Ovary (tissue), 9 donors: ENCODE results near the gene ZNF217. TPM values are rescaled to one million over a fixed set of nuclear protein-coding genes. Genes with fewer than 3 reads are reported as not detected.

Experiments used
- DNase-seq, 5 donors: peaks; one replicate each; pipeline ENCODE4 v3.0.0-alpha.2; 2019 to 2020
- H3K27ac ChIP-seq, 2 donors: fragments of 200-600 bp; one replicate each; pipeline versions ENCODE4 v1.5.1 to v1.8.0; 2019 to 2022
- H3K27me3 ChIP-seq: fragments of 200-600 bp; one replicate; pipeline ENCODE4 v1.8.0; 2022
- H3K36me3 ChIP-seq: fragments of 200-600 bp; sonication (generic); one replicate; pipeline ENCODE4 v1.5.1; 2019
- H3K4me1 ChIP-seq: one replicate; pipeline ENCODE4 v1.8.1; 2013; ENCODE audit warnings: mild to moderate bottlenecking, moderate library complexity; ENCODE audit not compliant: insufficient read depth
- H3K4me3 ChIP-seq: fragments of 200-600 bp; sonication (generic); one replicate; pipeline ENCODE4 v1.5.1; 2017
- H3K9me3 ChIP-seq, 2 donors: fragments of 200-600 bp in 1 of 2; sonication (generic) in 1 of 2; one replicate each; pipeline versions ENCODE4 v1.5.1 to v1.8.1; 2013 to 2019; ENCODE audit warnings: mild to moderate bottlenecking in 1 of 2, moderate library complexity in 1 of 2
- EP300 ChIP-seq: sonication (generic); formaldehyde crosslinking; IDR thresholded peaks from one replicate; pipeline ENCODE4 v1.6.1; 2017; ENCODE audit warnings: antibody characterized with exemption
- POLR2A ChIP-seq: fragments of 450-650 bp; IDR thresholded peaks from one replicate; pipeline ENCODE4 v1.6.1; 2017; ENCODE audit warnings: antibody characterized with exemption, mild to moderate bottlenecking, moderate library complexity
- WGBS, 3 donors: extraction: QIAGEN DNeasy Blood & Tissue Kit in 1 of 3; methylation state at CpG; one replicate each; pipeline versions ENCODE4 v1.1.5 to v1.1.7; 2013 to 2017; 5-methylcytosine and 5-hydroxymethylcytosine counted together
- intact Hi-C, 4 donors: fragments of 100-400 bp; cut with DNase I; formaldehyde crosslinking; loops; one replicate each; pipeline versions ENCODE4 v1.11.0 to v1.15.1; 2022 to 2023
- polyA plus RNA-seq, 2 donors: library from polyadenylated mRNA; stranded (reverse); fragments of 200-250 nt in 1 of 2; fragments of 350-450 nt in 1 of 2; fragmentation: Illumina TruSeq in 1 of 2; extraction: RNeasy Lipid Tissue Mini Kit (QIAGEN cat#74804) in 1 of 2; gene quantifications; one replicate each; pipeline ENCODE4 v1.2.3, GENCODE V29; 2013 to 2014
- total RNA-seq, 7 donors: library from RNA; depleted of rRNA in 2 of 7; stranded (reverse); fragments of >200 nt in 2 of 7; fragmentation: NEBNext Ultra II Directional in 3 of 7; extraction: Animal tissue kit (Norgen Biotek cat#: 25700) in 3 of 7; gene quantifications; one replicate each; pipeline versions ENCODE4 v1.1.0 to v1.2.4, GENCODE V29; 2016 to 2023
- TF ChIP-seq, protein P1 (sequence below), 3 donors: fragments of 450-650 bp in 2 of 3; fragments of 200-600 bp in 1 of 3; IDR thresholded peaks; one replicate each; pipeline versions ENCODE4 v1.5.1 to v1.8.0; 2016 to 2022; ENCODE audit warnings: antibody characterized with exemption in 3 of 3, mild to moderate bottlenecking in 1 of 3
- donor health status: DM: no; HTN: no; CAD: no; lungs with moderate emphysema.
- donor health status: DM: no; HTN: no; CAD: no.
- donor health status: Bipolar disorder and iron deficiency.
- donor health status: DM: yes; HTN: yes; CAD: no.
- donor health status: DM: no; HTN: no; CAD: no.
- donor health status: DM: yes; HTN: yes; CAD: no.

Gene ZNF217
- total and polyA plus RNA-seq, 9 donors, result 13.1 to 69.7 (median 20.8) TPM

DNA sequence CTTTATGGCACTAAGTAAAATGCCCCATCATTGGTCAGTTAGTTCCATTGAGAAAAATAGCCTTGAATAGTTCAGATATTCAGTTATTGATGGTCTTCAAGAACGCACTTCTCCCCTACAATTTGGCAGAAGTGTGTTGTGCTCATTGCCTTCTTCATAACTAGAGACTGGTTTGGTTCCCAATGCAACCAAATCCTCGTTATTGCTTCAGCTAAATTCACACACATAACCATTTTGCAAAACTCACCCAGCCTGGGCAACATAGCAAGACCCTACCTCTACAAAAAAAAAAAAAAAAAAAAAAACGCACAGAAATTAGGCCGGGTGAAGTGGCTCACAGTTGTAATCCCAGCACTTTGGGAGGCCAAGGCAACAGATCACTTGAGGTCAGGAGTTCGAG is 32.1 kb downstream of the ZNF217 start:
- no peaks in the 10 kb centered on the region for H3K4me1 ChIP-seq
- no peaks in the 10 kb centered on the region for H3K9me3 ChIP-seq
- DNase-seq, result no peak
- H3K27me3 ChIP-seq, result no peaks in the 10 kb centered on the region
- no peaks in the 10 kb centered on the region for H3K36me3 ChIP-seq
- H3K4me3 ChIP-seq, result no peak overlapping the region
- intact Hi-C loops, result no loop called here
- no peak for TF ChIP-seq EP300
- TF ChIP-seq, protein P1, sequence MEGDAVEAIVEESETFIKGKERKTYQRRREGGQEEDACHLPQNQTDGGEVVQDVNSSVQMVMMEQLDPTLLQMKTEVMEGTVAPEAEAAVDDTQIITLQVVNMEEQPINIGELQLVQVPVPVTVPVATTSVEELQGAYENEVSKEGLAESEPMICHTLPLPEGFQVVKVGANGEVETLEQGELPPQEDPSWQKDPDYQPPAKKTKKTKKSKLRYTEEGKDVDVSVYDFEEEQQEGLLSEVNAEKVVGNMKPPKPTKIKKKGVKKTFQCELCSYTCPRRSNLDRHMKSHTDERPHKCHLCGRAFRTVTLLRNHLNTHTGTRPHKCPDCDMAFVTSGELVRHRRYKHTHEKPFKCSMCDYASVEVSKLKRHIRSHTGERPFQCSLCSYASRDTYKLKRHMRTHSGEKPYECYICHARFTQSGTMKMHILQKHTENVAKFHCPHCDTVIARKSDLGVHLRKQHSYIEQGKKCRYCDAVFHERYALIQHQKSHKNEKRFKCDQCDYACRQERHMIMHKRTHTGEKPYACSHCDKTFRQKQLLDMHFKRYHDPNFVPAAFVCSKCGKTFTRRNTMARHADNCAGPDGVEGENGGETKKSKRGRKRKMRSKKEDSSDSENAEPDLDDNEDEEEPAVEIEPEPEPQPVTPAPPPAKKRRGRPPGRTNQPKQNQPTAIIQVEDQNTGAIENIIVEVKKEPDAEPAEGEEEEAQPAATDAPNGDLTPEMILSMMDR (IDR thresholded peaks at IDR 0.05), result no peak
- TF ChIP-seq POLR2A, result no peak
- H3K27ac ChIP-seq, result no peak overlapping the region
- WGBS, 3 donors, result 94 to 95% (median 94%) methylated on average over 5 of the region's 5 CpGs

DNA sequence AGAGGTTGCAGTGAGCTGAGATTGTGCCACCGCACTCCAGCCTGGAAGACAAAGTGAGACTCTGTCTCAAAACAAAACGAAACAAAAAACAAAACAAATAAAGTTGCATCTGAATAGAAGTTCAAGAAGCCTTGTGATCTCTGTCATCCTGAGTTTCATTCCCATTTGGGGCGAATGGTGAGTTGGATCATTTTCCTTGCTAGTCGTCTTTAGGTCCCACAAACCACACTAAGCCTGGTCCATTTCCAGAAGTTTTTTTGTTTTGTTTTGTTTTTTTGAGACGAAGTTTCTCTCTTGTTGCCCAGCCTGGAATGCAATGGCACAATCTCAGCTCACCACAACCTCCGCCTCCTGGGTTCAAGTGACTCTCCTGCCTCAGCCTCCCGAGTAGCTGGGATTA is 33.8 kb downstream of the ZNF217 start:
- TF ChIP-seq, protein P1 (IDR thresholded peaks at IDR 0.05), result no peak
- TF ChIP-seq EP300, result no peak
- TF ChIP-seq POLR2A, result no peak
- 65 to 76% (median 67%) methylated on average over 7 of the region's 7 CpGs for WGBS, 3 donors
- no peaks in the 10 kb centered on the region for H3K27me3 ChIP-seq
- no peak overlapping the region for H3K4me3 ChIP-seq
- DNase-seq, result no peak
- H3K27ac ChIP-seq, result no peak overlapping the region
- peaks cover 2% of the 10 kb centered on the region for H3K4me1 ChIP-seq
- no peaks in the 10 kb centered on the region for H3K9me3 ChIP-seq
- H3K36me3 ChIP-seq, result no peaks in the 10 kb centered on the region
- intact Hi-C loops, result no loop called here

DNA sequence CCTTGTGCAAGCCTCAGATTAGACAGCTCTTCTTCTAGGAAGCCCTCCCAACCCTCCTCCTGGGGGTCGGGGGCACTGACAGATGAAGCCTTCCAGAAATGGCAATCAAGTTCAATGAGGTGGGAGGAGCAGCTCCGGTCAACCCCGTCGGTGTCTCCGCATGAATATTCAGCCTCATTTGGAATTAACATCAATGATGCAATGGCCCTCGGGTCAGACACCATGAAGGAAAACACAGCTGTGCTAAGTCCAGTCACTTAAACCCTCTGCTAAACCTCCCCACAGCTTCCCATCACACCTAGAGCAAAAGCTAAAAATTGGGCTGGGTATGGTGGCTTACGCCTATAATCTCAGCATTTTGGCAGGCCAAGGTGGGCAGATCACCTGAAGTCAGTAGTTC is 36.5 kb downstream of the ZNF217 start:
- Histone ChIP-seq H3K9me3 (no peaks in the 10 kb centered on the region), H3K27me3 (no peaks in the 10 kb centered on the region), H3K27ac (no peak overlapping the region), H3K4me1 (peaks cover 2% of the 10 kb centered on the region), H3K36me3 (no peaks in the 10 kb centered on the region), H3K4me3 (no peak overlapping the region)
- TF ChIP-seq POLR2A, result no peak
- TF ChIP-seq, protein P1 (IDR thresholded peaks at IDR 0.05), result no peak
- no peak for TF ChIP-seq EP300
- DNase-seq, result no peak
- intact Hi-C loops, result no loop called here
- WGBS, 3 donors, result 79 to 85% (median 83%) methylated on average over 7 of the region's 7 CpGs

DNA sequence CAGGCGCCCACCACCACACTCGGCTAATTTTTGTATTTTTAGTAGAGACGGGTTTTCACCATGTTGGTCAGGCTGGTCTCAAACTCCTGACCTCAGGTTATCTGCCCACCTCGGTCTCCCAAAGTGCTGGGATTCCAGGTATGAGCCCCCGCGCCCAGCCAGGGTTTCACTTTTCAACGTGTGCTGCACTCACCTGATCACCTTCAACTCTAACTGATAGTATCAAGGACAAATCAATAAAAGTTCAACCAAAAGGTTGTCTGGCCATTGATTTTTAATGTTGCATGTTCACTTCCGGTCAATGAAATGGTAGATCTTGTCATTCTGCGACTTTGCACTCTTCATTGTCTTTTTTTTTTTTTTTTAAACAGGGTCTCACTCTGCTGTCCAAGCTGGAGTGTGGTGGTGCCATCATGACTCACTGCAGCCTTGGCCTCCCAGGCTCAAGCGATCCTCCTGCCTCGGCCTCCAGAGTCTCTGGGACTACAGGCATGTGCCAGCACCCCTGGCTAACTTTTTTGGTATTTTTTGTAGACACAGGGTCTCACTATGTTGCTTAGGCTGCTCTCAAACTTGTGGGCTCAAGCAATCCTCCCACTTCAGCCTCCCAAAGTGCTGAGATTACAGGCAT is 37.3 kb downstream of the ZNF217 start:
- 84 to 90% (median 88%) methylated on average over 11 of the region's 11 CpGs for WGBS, 3 donors
- Histone ChIP-seq H3K27ac (no peak overlapping the region), H3K9me3 (no peaks in the 10 kb centered on the region), H3K4me1 (peaks cover 2% of the 10 kb centered on the region), H3K4me3 (no peak overlapping the region), H3K27me3 (no peaks in the 10 kb centered on the region), H3K36me3 (no peaks in the 10 kb centered on the region)
- no peak for DNase-seq
- intact Hi-C loops, result no loop called here
- TF ChIP-seq POLR2A, result no peak
- no peak for TF ChIP-seq EP300
- TF ChIP-seq, protein P1 (IDR thresholded peaks at IDR 0.05), result no peak
